H1 (cell line): ENCODE measurements around the gene KLHL29. TPM values are rescaled to one million over a fixed set of nuclear protein-coding genes. Genes with fewer than 3 reads are reported as not detected.
A peak's percentile ranks its signal among the peaks of the same experiment; 100 is the strongest.

Experiments used
- CTCF ChIA-PET: fragments of 300-600 bp; sonication (Branson Sonifier 250); formaldehyde crosslinking; loops from one replicate; lab custom pipeline; 2021; ENCODE audit not compliant: partially characterized antibody; lab: Charles Lee
- POLR2A ChIA-PET: fragments of 300-600 bp; sonication (Branson Sonifier 250); formaldehyde crosslinking; loops from one replicate; lab custom pipeline; 2021; ENCODE audit warnings: inconsistent platforms; ENCODE audit not compliant: partially characterized antibody; lab: Charles Lee
- DNase-seq, 2 experiments: peaks; one replicate each; pipeline versions ENCODE4 v3.0.0 to v3.0.0-alpha.2; 2010 to 2022; ENCODE audit warnings: low spot score in 2 of 2, low read depth in 1 of 2, mixed read lengths in 1 of 2
- FAIRE-seq: peaks from 2 replicates; lab custom pipeline; 2011; peaks lifted over from hg19 to GRCh38; lab: Jason Lieb, UNC
- H2AFZ ChIP-seq: 2 replicates; pipeline ENCODE4 v1.8.1; 2012; ENCODE audit warnings: low read length, inconsistent platforms
- H2AK5ac ChIP-seq: 2 replicates; pipeline ENCODE4 v1.6.1; 2013; ENCODE audit warnings: low read depth, low read length
- H2BK120ac ChIP-seq: replicated peaks from 2 replicates; pipeline ENCODE3; 2013; ENCODE audit warnings: low read depth, low read length, inconsistent platforms
- H2BK12ac ChIP-seq: 2 replicates; pipeline ENCODE4 v1.6.1; 2013; ENCODE audit warnings: low read depth, low read length
- H2BK15ac ChIP-seq: 2 replicates; pipeline ENCODE4 v1.6.1; 2013; ENCODE audit warnings: low read length
- H2BK20ac ChIP-seq: 2 replicates; pipeline ENCODE4 v1.6.1; 2013; ENCODE audit warnings: low read length
- H2BK5ac ChIP-seq: 2 replicates; pipeline ENCODE4 v1.6.1; 2013; ENCODE audit warnings: low read depth, low read length
- H3K14ac ChIP-seq: 2 replicates; pipeline ENCODE4 v1.6.1; 2013; ENCODE audit warnings: inconsistent platforms; ENCODE audit not compliant: insufficient read length
- H3K18ac ChIP-seq: 2 replicates; pipeline ENCODE4 v1.6.1; 2013; ENCODE audit warnings: low read length; ENCODE audit errors: extremely low read depth
- H3K23ac ChIP-seq: 2 replicates; pipeline ENCODE4 v1.6.1; 2013; ENCODE audit warnings: inconsistent platforms; ENCODE audit not compliant: insufficient read length
- H3K23me2 ChIP-seq: 2 replicates; pipeline ENCODE4 v1.6.1; 2013; ENCODE audit warnings: low read depth, low read length
- H3K27ac ChIP-seq: 2 replicates; pipeline ENCODE4 v1.6.1; 2011; ENCODE audit warnings: low read depth, low read length, inconsistent platforms
- H3K27me3 ChIP-seq, 4 experiments: replicated peaks in 1 of 4; 1 replicate in 1 of 4; 2 replicates in 3 of 4; pipeline versions ENCODE4 v1.6.1 to v1.8.1; 2011 to 2013; ENCODE audit warnings: low read length in 3 of 4, mild to moderate bottlenecking in 3 of 4, inconsistent platforms in 2 of 4, mixed read lengths in 2 of 4, moderate library complexity in 1 of 4; ENCODE audit not compliant: control insufficient read depth in 3 of 4, insufficient read depth in 3 of 4; ENCODE audit errors: extremely low read depth in 1 of 4
- H3K36me3 ChIP-seq, 4 experiments: 2 replicates each; pipeline versions ENCODE4 v1.6.1 to v1.8.1; 2011 to 2013; ENCODE audit warnings: mild to moderate bottlenecking in 4 of 4, low read length in 3 of 4, moderate library complexity in 2 of 4, control low read depth in 1 of 4, inconsistent platforms in 1 of 4; ENCODE audit not compliant: insufficient read depth in 4 of 4, control insufficient read depth in 2 of 4
- H3K4ac ChIP-seq: replicated peaks from 2 replicates; pipeline ENCODE3; 2013; ENCODE audit warnings: low read length, low read depth, mixed read lengths, inconsistent platforms; ENCODE audit not compliant: insufficient read length
- H3K4me1 ChIP-seq, 4 experiments: replicated peaks in 1 of 4; 1 replicate in 1 of 4; 2 replicates in 3 of 4; pipeline versions ENCODE4 v1.6.1 to v1.8.1; 2011 to 2013; ENCODE audit warnings: low read length in 3 of 4, inconsistent platforms in 2 of 4, mixed read lengths in 1 of 4; ENCODE audit not compliant: insufficient read depth in 4 of 4, control insufficient read depth in 3 of 4
- H3K4me2 ChIP-seq, 2 experiments: 2 replicates each; pipeline versions ENCODE4 v1.6.1 to v1.8.1; 2011 to 2013; ENCODE audit warnings: low read depth in 2 of 2, low read length in 2 of 2, control low read depth in 1 of 2, inconsistent platforms in 1 of 2, mild to moderate bottlenecking in 1 of 2; ENCODE audit not compliant: insufficient read depth in 1 of 2
- H3K4me3 ChIP-seq, 4 experiments: fragments of 200-600, 300-600 bp in 1 of 4; sonication (generic), shearing (Covaris generic), sonication (Bioruptor Twin) in 1 of 4; 2 replicates each; pipeline versions ENCODE4 v1.5.1 to v1.8.1; 2011 to 2016; ENCODE audit warnings: low read length in 4 of 4, low read depth in 3 of 4, control low read depth in 2 of 4, inconsistent platforms in 2 of 4, mild to moderate bottlenecking in 2 of 4, mixed read lengths in 1 of 4, moderate library complexity in 1 of 4; ENCODE audit not compliant: insufficient read depth in 2 of 4; ENCODE audit errors: extremely low read depth in 1 of 4
- H3K56ac ChIP-seq: replicated peaks from 2 replicates; pipeline ENCODE3; 2013; ENCODE audit warnings: low read depth, mild to moderate bottlenecking, mixed read lengths, low read length, inconsistent platforms; ENCODE audit not compliant: insufficient read length
- H3K79me1 ChIP-seq: 2 replicates; pipeline ENCODE4 v1.6.1; 2013; ENCODE audit warnings: low read depth, low read length, control low read depth
- H3K79me2 ChIP-seq, 2 experiments: 2 replicates each; pipeline versions ENCODE4 v1.6.1 to v1.8.1; 2012 to 2013; ENCODE audit warnings: low read length in 2 of 2, mild to moderate bottlenecking in 2 of 2, inconsistent platforms in 1 of 2; ENCODE audit not compliant: insufficient read depth in 2 of 2, control insufficient read depth in 1 of 2
- H3K9ac ChIP-seq, 4 experiments: replicated peaks in 1 of 4; 1 replicate in 1 of 4; 2 replicates in 3 of 4; pipeline versions ENCODE4 v1.6.1 to v1.8.1; 2011 to 2013; ENCODE audit warnings: low read depth in 3 of 4, low read length in 3 of 4, control low read depth in 2 of 4, mild to moderate bottlenecking in 2 of 4, moderate library complexity in 2 of 4, inconsistent platforms in 1 of 4; ENCODE audit errors: extremely low read depth in 1 of 4
- H3K9me3 ChIP-seq, 2 experiments: 2 replicates each; pipeline versions ENCODE4 v1.6.1 to v1.8.1; 2012 to 2013; ENCODE audit warnings: mild to moderate bottlenecking in 2 of 2, moderate library complexity in 2 of 2, control low read depth in 1 of 2, inconsistent platforms in 1 of 2, low read depth in 1 of 2, low read length in 1 of 2, mixed read lengths in 1 of 2; ENCODE audit not compliant: insufficient read depth in 2 of 2
- H4K20me1 ChIP-seq, 2 experiments: replicated peaks in 1 of 2; 2 replicates each; pipeline versions ENCODE3 to v1.8.1; 2011 to 2013; ENCODE audit warnings: inconsistent platforms in 2 of 2, low read length in 2 of 2, mild to moderate bottlenecking in 1 of 2; ENCODE audit not compliant: insufficient read depth in 2 of 2, control insufficient read depth in 1 of 2
- H4K5ac ChIP-seq: 2 replicates; pipeline ENCODE4 v1.6.1; 2013; ENCODE audit warnings: low read length, low read depth, mixed read lengths, inconsistent platforms; ENCODE audit not compliant: insufficient read length
- H4K8ac ChIP-seq: 2 replicates; pipeline ENCODE4 v1.8.0; 2013; ENCODE audit warnings: mild to moderate bottlenecking, moderate library complexity, low read length, inconsistent platforms; ENCODE audit not compliant: insufficient read depth; ENCODE audit errors: extremely low read depth
- H4K91ac ChIP-seq: replicated peaks from 2 replicates; pipeline ENCODE3; 2013; ENCODE audit warnings: low read length, mixed read lengths, inconsistent platforms; ENCODE audit not compliant: insufficient read length
- WGBS, 2 experiments: shearing (Covaris generic) in 1 of 2; methylation state at CpG; one replicate each; pipeline versions ENCODE4 v1.1.6 to v1.1.7; 2013 to 2015; ENCODE audit warnings: low lambda C conversion rate in 2 of 2, mixed read lengths in 2 of 2, inconsistent platforms in 1 of 2, low coverage in 1 of 2, missing lambda C conversion rate in 1 of 2; ENCODE audit not compliant: insufficient replicate concordance in 2 of 2, insufficient coverage in 1 of 2, insufficient read length in 1 of 2; ENCODE audit errors: extremely low coverage in 1 of 2, missing lambda C conversion rate in 1 of 2; 5-methylcytosine and 5-hydroxymethylcytosine counted together
- polyA plus RNA-seq, 7 experiments: library from polyadenylated mRNA; depleted of rRNA in 3 of 7; stranded (reverse) in 5 of 7; unstranded in 2 of 7; fragments of >200 nt in 5 of 7; fragments of 200-250 nt in 2 of 7; gene quantifications; 1 replicate in 5 of 7; 2 replicates in 1 of 7; 4 replicates in 1 of 7; pipeline versions ENCODE4 v1.2.1 to v1.2.3, GENCODE V29; 2011 to 2013; ENCODE audit warnings: missing spikeins in 2 of 7, mixed read lengths in 2 of 7
- total RNA-seq: library from RNA; stranded (reverse); fragmentation: NEBNext Ultra II Directional; extraction: Animal tissue kit (Norgen Biotek cat#: 25700); gene quantifications from 2 replicates; pipeline ENCODE4 v1.2.1, GENCODE V29; 2021

KLHL29 gene
- total and polyA plus RNA-seq, 2 of the 8 experiments (the other 6 are each of a cell fraction or from before 2014, with no cell fraction given): 1.1 to 4.7 TPM

DNA sequence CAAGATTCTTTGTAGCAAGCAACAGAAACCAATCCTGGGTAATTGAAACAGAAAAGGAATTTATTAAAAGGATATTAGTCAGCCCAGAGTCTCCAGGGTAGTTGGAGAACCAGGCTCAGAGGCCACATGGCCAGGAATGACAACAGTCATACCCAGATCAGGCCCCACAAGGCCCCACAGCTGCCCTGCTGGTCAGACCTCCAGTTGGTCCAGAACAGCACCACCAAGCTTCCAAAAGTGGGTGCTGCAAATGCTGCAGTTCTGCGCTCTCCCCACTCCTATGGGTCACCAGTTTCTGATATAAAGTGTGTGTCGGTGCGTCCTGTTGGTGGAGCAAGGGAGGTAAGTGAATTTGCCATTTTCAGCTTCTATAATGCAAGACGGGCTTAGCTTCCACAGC is 29.9 kb downstream of the KLHL29 start:
- 70% methylated on average over 4 of the region's 4 CpGs; no CpG with 5 or more reads in 1 of the 2 experiments for WGBS, 2 experiments
- Histone ChIP-seq H3K4me3 (no peak overlapping the region), H2BK20ac (no peak overlapping the region), H2AFZ (no peak overlapping the region), H3K56ac (no peak overlapping the region), H3K79me2 (no peaks in the 10 kb centered on the region), H3K27me3 (no peaks in the 10 kb centered on the region), H3K23ac (no peak overlapping the region), H3K27ac (no peak overlapping the region), H2BK5ac (no peak overlapping the region), H3K23me2 (peaks cover 2% of the 10 kb centered on the region; the same call in 1 of the 2 replicates), H2BK15ac (peak overlapping the region; percentile 81; the same call in 1 of the 2 replicates), H3K36me3 (no peaks in the 10 kb centered on the region), H3K9me3 (no peaks in the 10 kb centered on the region), H4K8ac (no peak overlapping the region), H4K91ac (no peak overlapping the region), H3K14ac (no peak overlapping the region), H3K18ac (no peak overlapping the region), H3K4me1 (no peaks in the 10 kb centered on the region; a peak in 1 of 7 replicates), H4K5ac (no peak overlapping the region), H4K20me1 (no peaks in the 10 kb centered on the region), H3K4ac (peak overlapping the region; percentile 27), H3K4me2 (no peak overlapping the region), H3K79me1 (no peaks in the 10 kb centered on the region), H2AK5ac (no peak overlapping the region), H2BK12ac (no peak overlapping the region), H3K9ac (no peak overlapping the region), H2BK120ac (no peak overlapping the region)
- FAIRE-seq: peak; percentile 32
- CTCF ChIA-PET: interaction anchor here (0.8 to 4.2 kb wide), 23 partner anchors 8 to 420 kb away, joined by 3 to 26 read pairs (median 4); no protein-coding TSS in a partner anchor
- no peak for DNase-seq
- POLR2A ChIA-PET: no interaction called here
